SK-N-MC (cell line): ENCODE results near the gene CNTFR.

Source experiments
- EZH2 ChIP-seq: fragments of 200-600 bp; sonication (generic); IDR thresholded peaks from one replicate; pipeline ENCODE4 v1.6.1; 2017; ENCODE audit warnings: antibody characterized with exemption
- FOXP2 ChIP-seq: optimal IDR thresholded peaks from 2 replicates; pipeline ENCODE3; 2011; ENCODE audit warnings: mild to moderate bottlenecking, moderate library complexity; ENCODE audit not compliant: insufficient read depth; ENCODE audit errors: extremely low read length, control extremely low read depth
- POLR2AphosphoS5 ChIP-seq: IDR thresholded peaks from 2 replicates; pipeline ENCODE4 v1.6.1; 2012; ENCODE audit warnings: mild to moderate bottlenecking, low read depth, low read length, borderline replicate concordance

DNA sequence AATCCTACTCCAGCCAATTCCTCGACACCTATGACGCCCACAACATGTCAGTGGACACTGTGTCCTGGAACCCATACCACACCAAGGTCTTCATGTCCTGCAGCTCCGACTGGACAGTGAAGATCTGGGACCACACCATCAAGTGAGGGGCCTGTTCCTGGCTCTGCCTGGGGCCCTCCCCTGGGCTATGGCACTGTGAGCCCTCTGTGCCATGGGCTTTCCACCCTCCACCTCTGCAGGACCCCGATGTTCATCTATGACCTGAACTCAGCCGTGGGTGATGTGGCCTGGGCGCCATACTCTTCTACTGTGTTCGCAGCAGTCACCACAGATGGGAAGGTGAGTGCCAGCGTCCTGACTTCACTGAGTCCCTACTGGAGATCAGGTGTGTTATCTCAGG is 75.1 kb downstream of the CNTFR start:
- TF ChIP-seq EZH2 = no peak
- TF ChIP-seq POLR2AphosphoS5 = no peak
- TF ChIP-seq FOXP2 = no peak
